Hepatocyte (in vitro differentiated cells): Measurements from ENCODE around the gene LHFPL2.
A peak's percentile ranks its signal among the peaks of the same experiment; 100 is the strongest.

Source experiments
- CTCF ChIP-seq: fragments of 200-600 bp; sonication (generic); IDR thresholded peaks from 2 replicates; pipeline ENCODE4 v1.5.1; 2016; ENCODE audit warnings: antibody characterized with exemption, mild to moderate bottlenecking; ENCODE audit not compliant: poor library complexity
- EZH2 ChIP-seq: fragments of 200-600 bp; sonication (generic); IDR thresholded peaks from 2 replicates; pipeline ENCODE4 v1.6.1; 2016; ENCODE audit warnings: antibody characterized with exemption, mild to moderate bottlenecking, borderline replicate concordance
- EZH2phosphoT487 ChIP-seq: fragments of 200-600 bp; sonication (generic); IDR thresholded peaks from one replicate; pipeline ENCODE4 v1.6.1; 2018; ENCODE audit warnings: antibody characterized with exemption, mild to moderate bottlenecking, low read depth, moderate library complexity; ENCODE audit not compliant: unreplicated experiment, severe bottlenecking

GRCh38 chr5:78604689-78605285, 43.8 kb downstream of the LHFPL2 start:
- TF ChIP-seq EZH2phosphoT487 = peak; percentile 98
- TF ChIP-seq CTCF = no peak
- no peak for TF ChIP-seq EZH2
